GM03348 (cell line): Measurements from ENCODE around the gene C10orf88.

Source experiments
- DNase-seq: peaks from one replicate; pipeline ENCODE4 v3.0.0; 2012; ENCODE audit warnings: low spot score

Gene C10orf88

GRCh38 chr10:122953902-122954730 is at the start of gene C10orf88:
Gene C10orf88, minus strand, starts transcription at chr10:122954227. Its CDS starts 49 bp downstream, at chr10:122954178.
- peak; percentile 100 for DNase-seq

- no peak for DNase-seq
Observed at GRCh38 chr10:123001370-123001769, 47.3 kb upstream of the C10orf88 start.

GRCh38 chr10:123000155-123000554 is 46.1 kb upstream of the C10orf88 start:
- no peak for DNase-seq

- DNase-seq, result no peak
Observed at GRCh38 chr10:122999347-122999746, 45.3 kb upstream of the C10orf88 start.

GRCh38 chr10:122998934-122999333 is 44.9 kb upstream of the C10orf88 start:
- no peak for DNase-seq

GRCh38 chr10:122998360-122998917 is 44.4 kb upstream of the C10orf88 start:
- no peak for DNase-seq

- no peak for DNase-seq
Observed at GRCh38 chr10:122997864-122998263, 43.8 kb upstream of the C10orf88 start.

GRCh38 chr10:122995936-122996335 is 41.9 kb upstream of the C10orf88 start:
- no peak for DNase-seq

- no peak for DNase-seq
Observed at GRCh38 chr10:122993797-122994336, 39.8 kb upstream of the C10orf88 start.

- DNase-seq, result no peak
Observed at GRCh38 chr10:122992031-122992585, 38.1 kb upstream of the C10orf88 start.

- peak; percentile 6 for DNase-seq
Observed at GRCh38 chr10:122990278-122990677, 36.3 kb upstream of the C10orf88 start.

- DNase-seq, result no peak
Observed at GRCh38 chr10:122988501-122988900, 34.5 kb upstream of the C10orf88 start.

GRCh38 chr10:122986335-122986734 is 32.3 kb upstream of the C10orf88 start:
- no peak for DNase-seq

- DNase-seq, result no peak
Observed at GRCh38 chr10:122984708-122985107, 30.7 kb upstream of the C10orf88 start.

- no peak for DNase-seq
Observed at GRCh38 chr10:122983898-122984297, 29.9 kb upstream of the C10orf88 start.

GRCh38 chr10:122981066-122981464 is 27.0 kb upstream of the C10orf88 start:
- DNase-seq, result peak; percentile 57

- peak; percentile 97 for DNase-seq
Observed at GRCh38 chr10:122980209-122981065, 26.4 kb upstream of the C10orf88 start, which contains the start of gene PSTK. Gene PSTK, plus strand, starts transcription at chr10:122980401. Its CDS starts 79 bp downstream, at chr10:122980480.

- no peak for DNase-seq
Observed at GRCh38 chr10:122974543-122975064, 20.6 kb upstream of the C10orf88 start.

GRCh38 chr10:122974023-122974422 is 20.0 kb upstream of the C10orf88 start:
- no peak for DNase-seq

- DNase-seq, result no peak
Observed at GRCh38 chr10:122968698-122969097, 14.7 kb upstream of the C10orf88 start.

- DNase-seq, result no peak
Observed at GRCh38 chr10:122966879-122967278, 12.9 kb upstream of the C10orf88 start.

- DNase-seq, result no peak
Observed at GRCh38 chr10:122962405-122962804, 8.4 kb upstream of the C10orf88 start.
